GM21723 (cell line): ENCODE results near the gene RAD52.

Source experiments
- ATAC-seq: cut with Tn5 transposase; IDR thresholded peaks from one replicate; pipeline ENCODE4 v1.9.1; 2021; ENCODE audit warnings: mild to moderate bottlenecking, moderate library complexity; ENCODE audit not compliant: unreplicated experiment

RAD52 gene

GRCh38 chr12:916240-916639 lies 33.3 kb downstream of the RAD52 start:
- ATAC-seq = no peak

GRCh38 chr12:915090-915489 lies 34.4 kb downstream of the RAD52 start:
- no peak for ATAC-seq

GRCh38 chr12:913919-914698 lies 35.4 kb downstream of the RAD52 start:
- ATAC-seq = no peak

- no peak for ATAC-seq
These were observed 36.8 kb downstream of the RAD52 start for GRCh38 chr12:912466-913235.

- ATAC-seq = no peak
These were observed 38.2 kb downstream of the RAD52 start for GRCh38 chr12:911191-911826.

- no peak for ATAC-seq
These were observed 39.1 kb downstream of the RAD52 start for GRCh38 chr12:910416-910815.

- no peak for ATAC-seq
These were observed 39.6 kb downstream of the RAD52 start for GRCh38 chr12:909861-910260.

GRCh38 chr12:907413-908185 lies 41.9 kb downstream of the RAD52 start:
- no peak for ATAC-seq

GRCh38 chr12:906062-906585 lies 43.4 kb downstream of the RAD52 start:
- ATAC-seq = no peak

GRCh38 chr12:905261-906031 lies 44.0 kb downstream of the RAD52 start:
- no peak for ATAC-seq

- ATAC-seq = no peak
These were observed 45.5 kb downstream of the RAD52 start for GRCh38 chr12:904010-904414.

GRCh38 chr12:903055-903454 lies 46.4 kb downstream of the RAD52 start:
- no peak for ATAC-seq

GRCh38 chr12:902581-902980 lies 46.9 kb downstream of the RAD52 start:
- no peak for ATAC-seq

- no peak for ATAC-seq
These were observed 52.1 kb downstream of the RAD52 start for GRCh38 chr12:897386-897785.

GRCh38 chr12:896031-896430 lies 53.5 kb downstream of the RAD52 start:
- ATAC-seq = no peak

- no peak for ATAC-seq
These were observed 55.3 kb downstream of the RAD52 start for GRCh38 chr12:894226-894625.

- ATAC-seq = no peak
These were observed 63.3 kb downstream of the RAD52 start for GRCh38 chr12:886206-886605.

- no peak for ATAC-seq
These were observed 63.8 kb downstream of the RAD52 start for GRCh38 chr12:885701-886100.

GRCh38 chr12:884746-885414 lies 64.6 kb downstream of the RAD52 start:
- ATAC-seq = no peak

- no peak for ATAC-seq
These were observed 68.8 kb downstream of the RAD52 start for GRCh38 chr12:880656-881055.
